Activated CD8-positive, alpha-beta memory T cell treated with anti-CD3 and anti-CD28 coated beads, Interleukin-2, amount 50 U/mL, for 24 hours (primary cell): ENCODE data around the gene HAGHL.

ENCODE experiments used
- DNase-seq: peaks from one replicate; pipeline ENCODE4 v3.0.0-alpha.2; 2020; ENCODE audit errors: extremely low read depth

The HAGHL gene

GRCh38 chr16:721765-722540, 5.0 kb upstream of the HAGHL start:
- no peak for DNase-seq

DNA sequence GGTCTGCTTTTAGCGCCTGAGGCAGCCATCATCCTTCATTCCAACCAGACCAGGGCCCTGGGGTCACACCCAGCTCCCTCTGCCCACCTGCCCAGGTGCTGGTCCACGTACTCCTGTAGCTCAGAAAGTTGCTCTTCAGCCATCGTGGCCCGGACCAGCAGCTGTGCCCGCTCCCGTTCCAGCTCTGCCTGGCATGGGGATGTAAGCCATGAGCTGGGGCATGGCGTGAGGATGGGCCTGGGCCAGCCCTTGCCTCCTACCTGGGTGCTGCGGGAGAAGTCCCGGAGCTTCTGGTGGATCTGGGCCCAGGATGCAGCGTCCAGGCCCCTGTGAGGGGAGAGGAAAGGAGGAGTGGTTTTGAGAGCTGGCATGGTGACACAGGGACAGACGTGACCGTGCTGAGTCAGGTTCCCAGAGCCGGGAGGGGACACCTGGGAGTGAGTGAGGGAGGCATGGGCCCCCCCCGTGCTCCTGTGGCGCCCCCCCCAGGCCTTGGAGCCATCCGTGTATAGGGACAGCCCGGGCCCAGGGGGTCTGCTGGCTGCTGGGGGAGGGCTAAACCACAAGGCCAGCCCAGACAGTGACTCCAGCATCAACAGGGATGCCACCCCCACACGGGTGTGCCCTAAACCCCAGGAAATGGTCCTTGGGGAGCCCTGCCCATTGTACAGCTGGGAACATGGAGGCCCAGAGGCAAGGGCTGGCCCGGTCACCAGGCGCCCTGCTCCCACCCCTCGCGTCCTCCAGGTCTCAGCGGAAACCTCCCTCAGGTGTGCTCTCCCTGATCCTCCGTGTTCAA, 3.9 kb upstream of the HAGHL start:
- no peak for DNase-seq

- no peak for DNase-seq
Measured at GRCh38 chr16:723695-724094, 3.2 kb upstream of the HAGHL start.

GRCh38 chr16:724188-725040, 2.5 kb upstream of the HAGHL start:
- no peak for DNase-seq

DNA sequence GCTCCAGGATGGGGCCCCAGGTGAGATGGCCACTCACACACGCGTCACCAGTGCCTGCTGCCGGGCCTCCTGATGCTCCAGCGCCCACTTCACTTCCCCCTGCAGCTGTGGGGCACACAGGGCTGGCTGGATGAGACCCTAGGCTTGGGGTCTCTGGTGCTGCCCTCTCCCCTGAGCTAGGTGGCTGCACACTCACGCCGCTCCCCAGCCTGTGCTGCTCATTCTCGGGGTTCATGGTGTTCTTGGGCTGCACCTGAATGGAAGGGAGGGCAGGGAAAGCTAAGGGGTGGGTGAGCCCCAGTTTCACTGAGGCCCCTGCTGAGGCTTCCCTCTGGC, 1.9 kb upstream of the HAGHL start:
- no peak for DNase-seq

- no peak for DNase-seq
Measured at GRCh38 chr16:725463-726187, 1.3 kb upstream of the HAGHL start.

- no peak for DNase-seq
Measured at GRCh38 chr16:726188-726437, 793 bp upstream of the HAGHL start.

GRCh38 chr16:727291-727977, 528 bp downstream of the HAGHL start:
- no peak for DNase-seq

GRCh38 chr16:728131-728889, 1.4 kb downstream of the HAGHL start:
- no peak for DNase-seq

- no peak for DNase-seq
Measured at GRCh38 chr16:728890-729744, 2.2 kb downstream of the HAGHL start.

- DNase-seq = no peak
Measured at GRCh38 chr16:729768-730665, 3.1 kb downstream of the HAGHL start.

- DNase-seq = no peak
Measured at GRCh38 chr16:730666-731509, 4.0 kb downstream of the HAGHL start.

GRCh38 chr16:732332-732731, 5.4 kb downstream of the HAGHL start:
- no peak for DNase-seq

GRCh38 chr16:732936-733335, 6.0 kb downstream of the HAGHL start:
- no peak for DNase-seq

GRCh38 chr16:733382-734207, 6.7 kb downstream of the HAGHL start:
- no peak for DNase-seq

- no peak for DNase-seq
Measured at GRCh38 chr16:734208-734980, 7.5 kb downstream of the HAGHL start.
